Cardiac fibroblast (primary cell): ENCODE measurements around the gene GRK1.

ENCODE experiments used
- DNase-seq, 2 donors: peaks; one replicate each; pipeline versions ENCODE4 v3.0.0 to v3.0.0-alpha.2; 2010; ENCODE audit warnings: low read depth in 2 of 2
- H3K4me3 ChIP-seq, 2 donors: replicated peaks in 1 of 2; 1 replicate in 1 of 2; 2 replicates in 1 of 2; pipeline ENCODE4 v1.5.1; 2011; ENCODE audit warnings: low read depth in 2 of 2, low read length in 2 of 2, mild to moderate bottlenecking in 2 of 2, moderate library complexity in 1 of 2
- TF ChIP-seq, protein P1 (sequence below): IDR thresholded peaks from one replicate; pipeline ENCODE4 v1.5.1; 2011; ENCODE audit warnings: low read depth, mild to moderate bottlenecking, low read length, inconsistent platforms

The GRK1 gene

DNA sequence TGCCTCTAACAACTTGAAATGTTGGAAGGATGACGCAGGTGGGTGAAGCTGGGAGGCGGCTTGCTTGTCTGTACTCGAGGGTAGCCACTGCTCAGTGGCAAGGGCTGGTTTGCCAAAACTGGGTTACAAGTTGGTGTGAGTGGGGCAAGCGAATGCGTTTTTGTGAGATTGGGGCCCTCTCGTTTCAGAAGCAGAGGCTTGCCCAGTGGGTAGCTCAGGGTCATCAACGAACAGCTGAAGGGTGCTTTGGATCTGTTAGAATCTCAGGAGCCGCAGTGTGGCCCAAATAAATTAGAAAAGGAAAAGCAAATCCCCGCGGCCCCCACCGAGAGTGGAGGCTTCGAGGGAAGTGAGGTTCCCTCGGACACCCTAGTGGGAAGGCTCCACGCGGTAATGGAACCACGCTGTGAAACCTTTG is 16.3 kb upstream of the GRK1 start:
- TF ChIP-seq, protein P1, sequence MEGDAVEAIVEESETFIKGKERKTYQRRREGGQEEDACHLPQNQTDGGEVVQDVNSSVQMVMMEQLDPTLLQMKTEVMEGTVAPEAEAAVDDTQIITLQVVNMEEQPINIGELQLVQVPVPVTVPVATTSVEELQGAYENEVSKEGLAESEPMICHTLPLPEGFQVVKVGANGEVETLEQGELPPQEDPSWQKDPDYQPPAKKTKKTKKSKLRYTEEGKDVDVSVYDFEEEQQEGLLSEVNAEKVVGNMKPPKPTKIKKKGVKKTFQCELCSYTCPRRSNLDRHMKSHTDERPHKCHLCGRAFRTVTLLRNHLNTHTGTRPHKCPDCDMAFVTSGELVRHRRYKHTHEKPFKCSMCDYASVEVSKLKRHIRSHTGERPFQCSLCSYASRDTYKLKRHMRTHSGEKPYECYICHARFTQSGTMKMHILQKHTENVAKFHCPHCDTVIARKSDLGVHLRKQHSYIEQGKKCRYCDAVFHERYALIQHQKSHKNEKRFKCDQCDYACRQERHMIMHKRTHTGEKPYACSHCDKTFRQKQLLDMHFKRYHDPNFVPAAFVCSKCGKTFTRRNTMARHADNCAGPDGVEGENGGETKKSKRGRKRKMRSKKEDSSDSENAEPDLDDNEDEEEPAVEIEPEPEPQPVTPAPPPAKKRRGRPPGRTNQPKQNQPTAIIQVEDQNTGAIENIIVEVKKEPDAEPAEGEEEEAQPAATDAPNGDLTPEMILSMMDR: no peak
- no peak for DNase-seq
- no peak overlapping the region for H3K4me3 ChIP-seq

DNA sequence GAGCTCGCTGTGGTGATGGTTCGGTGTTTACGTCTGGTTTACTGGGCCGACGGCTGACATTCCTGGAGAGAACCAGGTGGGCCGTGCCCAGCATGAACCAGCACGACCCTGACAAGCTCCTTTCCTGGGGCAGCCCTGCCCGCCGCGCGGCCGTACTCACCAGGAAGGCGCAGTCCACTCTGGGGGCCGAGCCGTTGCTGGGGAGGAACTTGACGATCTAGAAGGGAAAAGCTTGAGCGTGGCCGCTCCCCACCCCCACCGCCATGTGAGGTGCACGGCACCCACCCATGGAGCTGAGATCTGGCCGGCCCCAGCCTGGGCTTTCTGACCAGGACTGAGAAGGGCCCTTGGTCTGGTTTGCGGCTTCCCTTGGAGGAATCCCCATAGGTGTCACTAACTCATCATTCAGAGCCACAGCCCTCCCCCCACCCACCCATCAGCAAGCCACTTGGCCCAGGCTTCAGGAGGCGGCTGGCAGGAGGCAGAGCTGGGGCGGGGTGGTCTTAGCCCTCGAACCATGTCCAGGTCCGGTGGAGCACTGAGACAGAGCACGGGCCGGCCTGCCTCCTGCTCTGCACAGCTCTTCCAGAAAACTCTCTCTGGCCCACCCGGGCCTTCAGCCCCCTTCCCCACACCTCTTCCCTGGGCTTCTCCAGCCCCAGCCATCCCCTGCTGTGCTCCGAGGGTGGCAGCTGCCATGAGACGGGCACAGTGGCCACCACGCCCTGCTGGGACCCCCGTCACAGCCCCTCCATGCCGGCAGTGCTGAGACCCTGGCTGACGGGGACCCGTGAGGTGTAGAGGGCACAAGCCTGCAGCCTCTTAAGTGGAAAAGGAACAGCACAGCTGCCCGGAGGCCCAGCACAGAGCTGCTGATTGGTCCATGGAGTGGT is 15.3 kb upstream of the GRK1 start:
- H3K4me3 ChIP-seq: no peak overlapping the region
- no peak for DNase-seq
- TF ChIP-seq, protein P1: no peak

DNA sequence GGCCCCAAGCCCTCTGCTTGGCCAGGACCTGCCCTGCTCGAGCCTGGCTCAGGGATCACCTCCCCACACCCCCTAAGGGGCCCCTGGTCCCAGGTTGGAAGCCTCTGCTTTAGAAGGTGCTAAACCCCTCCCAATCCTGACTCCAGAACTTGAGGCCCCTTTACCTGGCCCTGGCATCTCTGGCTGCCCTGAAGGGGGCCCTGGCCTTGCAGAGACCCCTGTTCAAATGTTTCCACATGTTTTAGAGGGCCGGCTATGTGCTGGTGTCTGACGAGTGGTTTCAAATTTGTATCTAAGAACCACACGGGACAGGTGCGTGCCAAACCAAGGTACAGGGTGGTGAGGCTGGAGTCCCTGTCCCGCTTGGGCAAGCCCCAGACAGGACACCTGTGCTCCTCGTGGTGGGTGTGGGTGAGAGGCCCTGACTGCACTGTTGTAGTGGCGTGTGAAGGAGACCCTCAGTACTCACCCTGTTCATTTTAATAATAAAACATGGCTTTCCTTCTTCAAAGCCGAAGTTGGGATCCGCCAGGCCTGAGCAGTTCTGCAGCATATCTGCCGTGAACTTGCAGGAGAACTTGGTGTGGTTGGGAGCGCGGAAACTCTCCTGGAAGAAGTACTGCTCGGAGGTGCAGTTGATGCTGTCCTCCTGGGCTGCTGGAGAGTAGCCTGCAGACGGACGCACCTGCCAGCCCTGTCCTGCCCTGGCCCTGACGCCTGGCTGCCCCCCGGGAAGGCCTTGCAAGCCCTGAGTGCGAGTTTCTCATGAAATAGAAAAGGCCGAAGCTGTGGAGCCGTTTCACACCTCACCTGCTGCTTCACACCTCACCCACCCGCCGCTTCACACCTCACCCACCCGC is 14.4 kb upstream of the GRK1 start:
- TF ChIP-seq, protein P1: no peak
- no peak for DNase-seq
- no peak overlapping the region for H3K4me3 ChIP-seq

DNA sequence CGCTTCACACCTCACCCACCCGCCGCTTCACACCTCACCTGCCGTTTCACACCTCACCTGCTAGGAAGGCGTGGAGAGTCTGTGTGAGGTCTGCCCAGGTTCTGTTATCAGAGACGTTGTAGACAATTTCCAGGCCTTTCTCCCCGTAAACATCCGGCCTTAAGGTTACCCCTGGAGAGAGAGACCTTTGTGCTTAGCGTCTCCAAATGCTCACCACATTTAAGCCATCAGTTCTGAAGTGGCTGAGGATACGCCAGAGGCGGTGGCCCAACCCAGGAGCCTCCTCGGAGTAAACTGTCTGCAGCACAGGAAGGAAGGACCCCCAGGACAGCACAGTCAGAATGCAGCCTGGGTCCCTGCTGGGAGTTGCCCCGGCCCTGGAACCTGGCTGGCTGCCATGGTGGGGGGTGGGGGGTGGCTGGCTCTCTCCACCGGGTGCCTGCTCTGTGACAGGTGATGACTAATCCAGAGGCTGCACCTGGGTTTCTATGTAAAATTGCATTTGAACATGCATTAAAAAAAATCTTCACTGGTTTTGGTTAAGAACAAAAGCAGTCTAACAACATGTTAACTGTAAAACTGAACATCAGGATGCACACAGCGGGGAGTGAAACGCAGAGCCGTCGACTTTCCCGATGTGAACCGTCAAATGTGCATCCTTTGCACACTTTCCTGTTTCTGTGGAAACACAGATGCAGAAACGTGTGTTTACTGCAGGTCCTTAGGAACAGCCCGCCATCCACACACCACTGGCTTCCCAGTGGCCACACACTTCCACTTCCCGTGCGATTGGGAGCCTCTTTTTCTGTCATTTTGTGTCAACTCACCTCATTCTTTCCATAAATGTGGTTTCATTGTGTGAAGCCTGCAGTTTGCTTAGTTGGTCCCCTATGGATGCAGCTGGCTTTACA is 13.5 kb upstream of the GRK1 start:
- TF ChIP-seq, protein P1: no peak
- no peak for DNase-seq
- no peak overlapping the region for H3K4me3 ChIP-seq

DNA sequence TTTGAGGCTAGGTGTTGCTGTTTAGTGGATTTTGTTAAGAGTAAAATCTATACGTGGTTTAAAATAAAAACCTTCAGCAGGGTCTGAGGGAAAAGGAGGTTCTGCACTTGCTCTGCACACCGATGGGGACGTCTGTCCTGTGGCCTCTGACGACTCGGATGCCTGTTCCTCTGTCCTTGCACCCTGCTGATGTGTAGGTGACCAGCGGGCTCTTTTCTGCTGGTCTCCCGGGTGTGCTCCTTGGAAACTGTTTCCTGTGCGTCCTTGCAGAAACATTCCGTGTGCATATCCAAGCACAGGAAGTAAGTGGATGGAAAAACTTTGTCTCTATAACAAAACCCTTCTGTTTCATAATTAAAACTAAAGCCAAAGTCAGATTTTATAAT is 12.9 kb upstream of the GRK1 start:
- DNase-seq: no peak
- TF ChIP-seq, protein P1: no peak
- no peak overlapping the region for H3K4me3 ChIP-seq
